ENCODE results near the gene LRRK2. TPM values are rescaled to one million over a fixed set of nuclear protein-coding genes. Genes with fewer than 3 reads are reported as not detected.

Gene LRRK2
- total RNA-seq, 1 experiment from 2014 or later, result 3.1 TPM

DNA sequence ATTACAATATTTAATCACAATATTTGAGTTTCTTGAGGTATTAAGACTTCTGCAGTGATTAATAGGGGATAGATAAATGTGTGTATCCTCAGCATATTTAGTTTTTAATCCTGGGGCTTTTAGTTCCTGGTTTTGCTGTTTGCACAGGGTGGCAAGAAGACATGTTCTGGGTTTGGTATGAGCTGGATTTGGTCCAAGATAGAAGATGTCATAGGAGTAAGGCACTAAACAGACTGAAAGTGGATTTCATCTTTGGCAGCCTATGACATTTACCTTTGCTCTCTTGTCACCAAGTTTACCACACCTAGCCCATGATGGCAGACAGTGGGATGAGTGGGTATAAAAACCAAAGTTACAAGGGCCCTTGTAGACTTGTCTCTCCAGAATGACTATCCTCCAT, 168.2 kb downstream of the LRRK2 start:
- POLR2A ChIA-PET (ENCODE audit: low non-redundant PET), result no interaction called here

DNA sequence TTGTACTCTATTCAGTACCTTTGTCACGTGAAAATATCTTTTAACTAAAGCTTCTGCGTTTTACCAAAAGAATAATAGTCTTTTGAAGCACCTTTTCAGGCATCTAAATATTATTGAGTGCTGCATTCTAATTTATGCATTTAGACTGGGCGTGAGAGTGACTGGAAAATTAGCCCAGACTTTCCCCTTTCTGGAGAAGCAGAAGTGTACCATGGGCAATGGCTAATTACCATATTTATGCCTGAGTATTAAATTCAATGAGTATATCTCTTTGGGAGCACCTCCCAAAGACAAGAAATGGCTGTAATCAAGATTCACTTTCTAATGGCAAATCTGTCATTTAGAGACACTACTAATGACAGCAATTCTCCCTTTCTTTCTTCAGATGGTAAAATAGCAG, 174.9 kb downstream of the LRRK2 start:
- Histone ChIP-seq H3K36me3 (ENCODE audit: insufficient read depth, low read length, poor library complexity, severe bottlenecking) (no peaks in the 10 kb centered on the region), H3K4me3 (ENCODE audit: low read depth, low read length, poor library complexity, severe bottlenecking) (no peak overlapping the region), H3K27ac (ENCODE audit: low read depth, low read length, poor library complexity, severe bottlenecking) (no peak overlapping the region), H3K4me1 (ENCODE audit: insufficient read depth, low read length, poor library complexity, severe bottlenecking) (no peaks in the 10 kb centered on the region), H3K27me3 (replicated peaks; ENCODE audit: insufficient read depth, low read depth, low read length, poor library complexity) (no peaks in the 10 kb centered on the region), H3K9me3 (ENCODE audit: low read depth, low read length, poor library complexity, severe bottlenecking) (no peaks in the 10 kb centered on the region)
- TF ChIP-seq, protein P1, sequence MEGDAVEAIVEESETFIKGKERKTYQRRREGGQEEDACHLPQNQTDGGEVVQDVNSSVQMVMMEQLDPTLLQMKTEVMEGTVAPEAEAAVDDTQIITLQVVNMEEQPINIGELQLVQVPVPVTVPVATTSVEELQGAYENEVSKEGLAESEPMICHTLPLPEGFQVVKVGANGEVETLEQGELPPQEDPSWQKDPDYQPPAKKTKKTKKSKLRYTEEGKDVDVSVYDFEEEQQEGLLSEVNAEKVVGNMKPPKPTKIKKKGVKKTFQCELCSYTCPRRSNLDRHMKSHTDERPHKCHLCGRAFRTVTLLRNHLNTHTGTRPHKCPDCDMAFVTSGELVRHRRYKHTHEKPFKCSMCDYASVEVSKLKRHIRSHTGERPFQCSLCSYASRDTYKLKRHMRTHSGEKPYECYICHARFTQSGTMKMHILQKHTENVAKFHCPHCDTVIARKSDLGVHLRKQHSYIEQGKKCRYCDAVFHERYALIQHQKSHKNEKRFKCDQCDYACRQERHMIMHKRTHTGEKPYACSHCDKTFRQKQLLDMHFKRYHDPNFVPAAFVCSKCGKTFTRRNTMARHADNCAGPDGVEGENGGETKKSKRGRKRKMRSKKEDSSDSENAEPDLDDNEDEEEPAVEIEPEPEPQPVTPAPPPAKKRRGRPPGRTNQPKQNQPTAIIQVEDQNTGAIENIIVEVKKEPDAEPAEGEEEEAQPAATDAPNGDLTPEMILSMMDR (conservative IDR thresholded peaks at IDR 0.05; ENCODE audit: low read depth, low read length), result no peak
- TF ChIP-seq EZH2 (IDR thresholded peaks at IDR 0.05; ENCODE audit: borderline replicate concordance, low read depth, low read length, poor library complexity, severe bottlenecking), result no peak
- ChIA-PET CTCF (no interaction called here), POLR2A (ENCODE audit: low non-redundant PET) (no interaction called here)
- BruUV-seq (replicated peaks), result no TSS peak
- intact Hi-C loops (cut with micrococcal nuclease; ENCODE audit: unreplicated experiment), result no loop called here
- no peak for DNase-seq (ENCODE audit: low spot score)

More for the DNA sequence above, 168.2 kb downstream of the LRRK2 start:
- BruUV-seq (replicated peaks), result no TSS peak
- DNase-seq (ENCODE audit: low spot score), result no peak
- TF ChIP-seq, protein P1 (conservative IDR thresholded peaks at IDR 0.05; ENCODE audit: low read depth, low read length), result no peak
- TF ChIP-seq EZH2 (IDR thresholded peaks at IDR 0.05; ENCODE audit: borderline replicate concordance, low read depth, low read length, poor library complexity, severe bottlenecking), result no peak
- no peaks in the 10 kb centered on the region for H3K9me3 ChIP-seq (ENCODE audit: low read depth, low read length, poor library complexity, severe bottlenecking)
- no peaks in the 10 kb centered on the region for H3K27me3 ChIP-seq (replicated peaks; ENCODE audit: insufficient read depth, low read depth, low read length, poor library complexity)
- H3K27ac ChIP-seq (ENCODE audit: low read depth, low read length, poor library complexity, severe bottlenecking), result no peak overlapping the region
- no peak overlapping the region for H3K4me3 ChIP-seq (ENCODE audit: low read depth, low read length, poor library complexity, severe bottlenecking)
- CTCF ChIA-PET, result no interaction called here
- no peaks in the 10 kb centered on the region for H3K36me3 ChIP-seq (ENCODE audit: insufficient read depth, low read length, poor library complexity, severe bottlenecking)
- H3K4me1 ChIP-seq (ENCODE audit: insufficient read depth, low read length, poor library complexity, severe bottlenecking), result no peaks in the 10 kb centered on the region
- intact Hi-C loops (cut with micrococcal nuclease; ENCODE audit: unreplicated experiment), result no loop called here

DNA sequence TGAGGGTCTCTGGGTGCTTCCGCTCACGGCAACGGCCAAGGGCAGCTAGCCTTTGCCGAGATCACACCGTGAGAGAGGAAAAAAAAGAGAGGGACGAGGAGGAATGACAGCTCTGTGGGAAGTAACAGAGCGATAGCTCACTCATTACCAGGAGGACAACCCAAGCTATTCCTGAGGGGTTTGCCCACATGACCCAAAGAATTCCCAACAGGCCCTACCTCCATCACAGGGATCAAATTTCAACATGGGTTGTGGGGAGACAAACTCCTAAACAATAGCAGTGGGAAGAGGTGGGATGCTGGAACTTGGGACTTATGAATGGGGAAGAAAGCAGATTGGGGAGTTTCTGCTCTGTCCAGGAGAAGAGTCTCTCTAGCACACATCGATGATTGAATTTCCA, 180.6 kb downstream of the LRRK2 start:
- BruUV-seq (replicated peaks), result no TSS peak

More for the DNA sequence above, 180.6 kb downstream of the LRRK2 start:
- ChIA-PET POLR2A (ENCODE audit: low non-redundant PET) (no interaction called here), CTCF (interaction anchor here (0.6 kb wide), 1 partner anchor 474 kb away, joined by 3 read pairs; no protein-coding TSS in a partner anchor)
- Histone ChIP-seq H3K36me3 (ENCODE audit: insufficient read depth, low read length, poor library complexity, severe bottlenecking) (no peaks in the 10 kb centered on the region), H3K27ac (ENCODE audit: low read depth, low read length, poor library complexity, severe bottlenecking) (no peak overlapping the region), H3K4me1 (ENCODE audit: insufficient read depth, low read length, poor library complexity, severe bottlenecking) (no peaks in the 10 kb centered on the region), H3K4me3 (ENCODE audit: low read depth, low read length, poor library complexity, severe bottlenecking) (no peak overlapping the region), H3K9me3 (ENCODE audit: low read depth, low read length, poor library complexity, severe bottlenecking) (no peaks in the 10 kb centered on the region), H3K27me3 (replicated peaks; ENCODE audit: insufficient read depth, low read depth, low read length, poor library complexity) (no peaks in the 10 kb centered on the region)
- TF ChIP-seq, protein P1 (conservative IDR thresholded peaks at IDR 0.05; ENCODE audit: low read depth, low read length), result no peak
- no peak for TF ChIP-seq EZH2 (IDR thresholded peaks at IDR 0.05; ENCODE audit: borderline replicate concordance, low read depth, low read length, poor library complexity, severe bottlenecking)
- intact Hi-C loops (cut with micrococcal nuclease; ENCODE audit: unreplicated experiment), result no loop called here
- DNase-seq (ENCODE audit: low spot score), result no peak

Other genes starting within 250 kb of the LRRK2 start
- 8.7 and 9.1 TPM in 2 replicates for gene SLC2A13, start 118.9 kb upstream of the LRRK2 start, total RNA-seq (2021)

All from A673 (cell line).